ENCODE data around the gene ANKRD18B. TPM values are rescaled to one million over a fixed set of nuclear protein-coding genes. Genes with fewer than 3 reads are reported as not detected.
"Not testable (repeated sequence)": the region's sequence is repeated elsewhere in the genome, so short reads cannot be mapped to it uniquely, and the experiment has no call there.

The ANKRD18B gene
- total RNA-seq, 4 donors from 2014 or later = not detected

DNA sequence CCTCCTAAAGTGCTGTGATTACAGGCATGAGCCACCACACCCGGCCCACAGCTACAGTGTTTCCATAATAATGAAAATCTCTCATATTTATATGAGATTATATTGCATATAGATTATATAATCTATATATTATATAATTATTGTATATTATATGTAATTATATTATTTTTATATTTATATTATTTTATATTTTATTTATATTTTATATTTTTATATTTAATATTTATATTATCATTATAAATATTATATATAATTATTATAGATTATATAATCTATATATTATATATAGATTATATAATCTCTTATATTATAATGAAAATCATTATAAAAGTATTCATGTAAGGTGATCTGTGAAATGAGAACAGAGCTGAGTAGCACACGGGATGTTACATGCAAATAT is 11.5 kb downstream of the ANKRD18B start:
- Histone ChIP-seq H3K27ac (no peak overlapping the region), H3K4me1 (no peaks in the 10 kb centered on the region), H3K27me3 (peaks cover 5% of the 10 kb centered on the region), H3K36me3 (no peaks in the 10 kb centered on the region), H3K4me3 (no peak overlapping the region), H3K9me3 (no peaks in the 10 kb centered on the region)
- in situ Hi-C loops (cut with MboI; ENCODE audit: low pct_ligation_motif_present in 1 of 4, low pct_unique_long_range_greater_than_20kb in 1 of 4, low sequenced_read_pairs in 3 of 4) = no loop called here
- TF ChIP-seq, protein P1, sequence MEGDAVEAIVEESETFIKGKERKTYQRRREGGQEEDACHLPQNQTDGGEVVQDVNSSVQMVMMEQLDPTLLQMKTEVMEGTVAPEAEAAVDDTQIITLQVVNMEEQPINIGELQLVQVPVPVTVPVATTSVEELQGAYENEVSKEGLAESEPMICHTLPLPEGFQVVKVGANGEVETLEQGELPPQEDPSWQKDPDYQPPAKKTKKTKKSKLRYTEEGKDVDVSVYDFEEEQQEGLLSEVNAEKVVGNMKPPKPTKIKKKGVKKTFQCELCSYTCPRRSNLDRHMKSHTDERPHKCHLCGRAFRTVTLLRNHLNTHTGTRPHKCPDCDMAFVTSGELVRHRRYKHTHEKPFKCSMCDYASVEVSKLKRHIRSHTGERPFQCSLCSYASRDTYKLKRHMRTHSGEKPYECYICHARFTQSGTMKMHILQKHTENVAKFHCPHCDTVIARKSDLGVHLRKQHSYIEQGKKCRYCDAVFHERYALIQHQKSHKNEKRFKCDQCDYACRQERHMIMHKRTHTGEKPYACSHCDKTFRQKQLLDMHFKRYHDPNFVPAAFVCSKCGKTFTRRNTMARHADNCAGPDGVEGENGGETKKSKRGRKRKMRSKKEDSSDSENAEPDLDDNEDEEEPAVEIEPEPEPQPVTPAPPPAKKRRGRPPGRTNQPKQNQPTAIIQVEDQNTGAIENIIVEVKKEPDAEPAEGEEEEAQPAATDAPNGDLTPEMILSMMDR (IDR thresholded peaks at IDR 0.05) = no peak
- TF ChIP-seq EP300 (IDR thresholded peaks at IDR 0.05; ENCODE audit: low read depth) (no peak), POLR2A (IDR thresholded peaks at IDR 0.05) (no peak), POLR2AphosphoS5 (IDR thresholded peaks at IDR 0.05) (no peak)
- intact Hi-C loops (cut with DNase I; ENCODE audit: low total_unique reads) = no loop called here
- WGBS, 2 donors (ENCODE audit: low coverage in 1 of 2) = 90 to 93% methylated on average over 2 of the region's 2 CpGs
- DNase-seq = no peak

DNA sequence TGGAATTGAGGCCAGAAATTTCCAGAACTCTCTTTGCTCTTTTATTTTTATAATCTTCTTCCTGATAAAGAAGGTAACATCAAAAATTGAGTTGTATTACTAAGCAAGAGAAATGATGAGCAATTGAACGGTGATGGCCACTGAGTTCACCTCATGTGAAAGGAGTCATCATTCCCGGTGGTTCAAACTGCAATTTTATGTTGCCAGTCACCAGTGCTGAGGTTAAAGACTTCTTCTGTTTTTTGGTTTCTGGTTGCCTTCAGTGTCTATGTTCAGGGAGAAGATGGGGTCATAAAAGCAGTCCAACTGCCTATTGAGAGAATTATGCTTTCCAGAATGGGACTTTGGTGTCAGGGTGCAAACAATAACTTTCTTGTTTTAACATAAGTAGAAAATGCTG is 19.4 kb downstream of the ANKRD18B start:
- H3K4me3 ChIP-seq; DNase-seq; H3K27me3 ChIP-seq; H3K4me1 ChIP-seq; H3K36me3 ChIP-seq; in situ Hi-C loops (cut with MboI; ENCODE audit: low pct_ligation_motif_present in 1 of 4, low pct_unique_long_range_greater_than_20kb in 1 of 4, low sequenced_read_pairs in 3 of 4); intact Hi-C loops (cut with DNase I; ENCODE audit: low total_unique reads); H3K27ac ChIP-seq; H3K9me3 ChIP-seq: not testable (repeated sequence)
- WGBS, 2 donors (ENCODE audit: low coverage in 1 of 2) = 78% methylated on average over 2 of the region's 2 CpGs

DNA sequence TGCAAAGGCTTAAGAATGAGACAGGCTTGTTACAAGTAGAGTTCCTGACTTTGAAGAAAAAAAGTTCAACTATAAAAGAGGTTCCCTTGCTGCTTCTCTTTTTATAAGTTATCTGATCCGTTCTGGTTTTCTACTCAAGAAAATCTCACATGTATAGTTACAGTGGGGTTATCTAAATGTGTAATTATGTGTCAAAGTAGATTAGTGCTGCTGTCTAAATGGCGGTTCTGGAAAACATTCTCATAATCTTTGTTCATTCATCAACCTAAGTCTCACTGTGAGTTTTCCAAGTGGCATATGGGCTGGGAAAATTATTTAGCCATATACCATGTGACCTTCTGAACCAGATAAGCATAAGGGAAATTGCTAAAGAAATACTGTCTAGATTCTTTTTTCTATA is 21.7 kb downstream of the ANKRD18B start:
- H3K4me3 ChIP-seq; in situ Hi-C loops (cut with MboI; ENCODE audit: low pct_ligation_motif_present in 1 of 4, low pct_unique_long_range_greater_than_20kb in 1 of 4, low sequenced_read_pairs in 3 of 4); H3K9me3 ChIP-seq; intact Hi-C loops (cut with DNase I; ENCODE audit: low total_unique reads); H3K4me1 ChIP-seq; DNase-seq; H3K27ac ChIP-seq; H3K36me3 ChIP-seq; H3K27me3 ChIP-seq: not testable (repeated sequence)
- 54 to 64% methylated on average over 2 of the region's 2 CpGs for WGBS, 2 donors (ENCODE audit: low coverage in 1 of 2)

DNA sequence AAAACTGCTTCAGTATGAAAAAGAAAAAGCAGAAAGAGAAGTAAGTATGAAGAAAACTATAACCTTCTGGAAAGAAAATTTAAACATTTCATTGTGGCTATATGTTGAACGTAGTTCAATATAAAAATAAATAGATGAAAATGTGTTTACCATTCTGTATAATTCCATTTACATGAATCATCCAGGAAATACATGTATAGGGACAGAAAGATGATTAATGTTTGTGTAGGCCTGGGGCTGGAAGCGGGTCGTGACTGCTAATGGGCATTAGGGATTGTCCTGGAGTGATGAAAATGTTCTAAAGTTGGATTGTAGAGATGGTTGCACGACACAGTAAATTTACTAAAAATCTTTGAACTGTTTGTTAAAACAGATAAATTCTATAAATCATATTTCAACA is 24.8 kb downstream of the ANKRD18B start:
- H3K36me3 ChIP-seq; H3K4me1 ChIP-seq; H3K9me3 ChIP-seq; H3K4me3 ChIP-seq; in situ Hi-C loops (cut with MboI; ENCODE audit: low pct_ligation_motif_present in 1 of 4, low pct_unique_long_range_greater_than_20kb in 1 of 4, low sequenced_read_pairs in 3 of 4); H3K27me3 ChIP-seq; intact Hi-C loops (cut with DNase I; ENCODE audit: low total_unique reads); H3K27ac ChIP-seq; DNase-seq: not testable (repeated sequence)
- 76% methylated on average over 2 to 4 of the region's 4 CpGs for WGBS, 2 donors (ENCODE audit: low coverage in 1 of 2)

DNA sequence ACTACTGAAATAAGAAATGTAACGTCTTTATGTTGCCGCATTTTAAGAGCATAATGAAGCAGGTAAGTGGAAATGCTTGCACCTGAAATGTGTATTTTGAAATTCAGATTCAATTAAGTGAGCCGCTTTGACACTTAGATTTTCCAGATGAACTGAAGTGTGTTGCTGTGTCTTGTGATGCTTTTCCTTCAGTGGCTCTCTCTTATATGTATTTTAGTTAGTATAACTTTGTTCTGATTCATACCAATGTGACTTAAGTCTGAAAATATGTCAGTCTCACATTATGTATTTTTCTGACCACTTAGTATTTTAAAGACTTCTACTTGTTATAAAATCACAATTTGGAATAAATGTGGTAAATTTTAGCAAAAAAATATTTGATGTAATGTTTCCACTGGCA is 25.4 kb downstream of the ANKRD18B start:
- WGBS, 2 donors (ENCODE audit: low coverage in 1 of 2) = 98 to 100% methylated on average over 3 of the region's 3 CpGs
- H3K36me3 ChIP-seq; intact Hi-C loops (cut with DNase I; ENCODE audit: low total_unique reads); H3K27me3 ChIP-seq; in situ Hi-C loops (cut with MboI; ENCODE audit: low pct_ligation_motif_present in 1 of 4, low pct_unique_long_range_greater_than_20kb in 1 of 4, low sequenced_read_pairs in 3 of 4); H3K4me3 ChIP-seq; H3K9me3 ChIP-seq; H3K4me1 ChIP-seq; H3K27ac ChIP-seq; DNase-seq: not testable (repeated sequence)

DNA sequence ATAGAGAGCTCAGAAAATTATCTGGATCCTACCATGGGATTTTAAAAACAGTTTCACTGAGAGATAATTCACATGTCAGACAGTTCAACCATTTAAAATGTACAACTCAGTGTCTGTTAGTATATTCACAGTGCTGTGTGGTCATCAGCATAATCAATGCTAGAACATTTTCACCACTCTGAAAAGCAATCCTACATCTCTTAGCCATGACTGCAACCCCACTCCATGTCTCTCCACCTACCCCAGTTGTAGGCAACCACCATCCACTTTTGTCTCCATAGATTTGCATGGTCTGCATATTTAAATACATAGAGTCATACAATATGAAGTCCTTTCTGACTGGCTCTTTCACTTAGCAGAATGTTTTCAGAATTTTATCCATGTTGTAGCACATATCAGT is 27.1 kb downstream of the ANKRD18B start:
- H3K9me3 ChIP-seq; H3K27me3 ChIP-seq; in situ Hi-C loops (cut with MboI; ENCODE audit: low pct_ligation_motif_present in 1 of 4, low pct_unique_long_range_greater_than_20kb in 1 of 4, low sequenced_read_pairs in 3 of 4); H3K4me1 ChIP-seq; DNase-seq; H3K36me3 ChIP-seq; H3K4me3 ChIP-seq; H3K27ac ChIP-seq; intact Hi-C loops (cut with DNase I; ENCODE audit: low total_unique reads): not testable (repeated sequence)

DNA sequence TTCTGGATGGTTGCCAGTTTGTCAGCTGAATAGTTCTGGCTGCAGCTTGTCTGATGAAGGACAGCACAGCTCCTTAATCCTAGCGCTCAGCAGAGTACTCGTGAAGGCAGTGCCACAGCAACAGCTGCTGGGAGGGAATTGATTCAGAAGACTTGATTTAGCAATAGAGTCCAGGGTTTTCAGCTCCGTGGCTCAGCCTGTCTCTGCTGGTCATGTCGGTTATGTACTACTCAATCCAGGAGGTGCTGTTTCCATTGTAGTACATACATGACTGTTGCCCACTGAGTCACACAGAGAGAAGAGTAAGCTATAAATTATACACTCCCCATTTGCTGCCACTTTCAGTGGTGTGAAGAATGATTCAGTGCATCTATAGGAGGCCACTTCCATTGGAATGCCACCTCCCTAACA is 28.3 kb downstream of the ANKRD18B start:
- H3K9me3 ChIP-seq; H3K27ac ChIP-seq; intact Hi-C loops (cut with DNase I; ENCODE audit: low total_unique reads); H3K4me3 ChIP-seq; H3K4me1 ChIP-seq; H3K27me3 ChIP-seq; H3K36me3 ChIP-seq; DNase-seq; in situ Hi-C loops (cut with MboI; ENCODE audit: low pct_ligation_motif_present in 1 of 4, low pct_unique_long_range_greater_than_20kb in 1 of 4, low sequenced_read_pairs in 3 of 4): not testable (repeated sequence)
- 50% methylated on average over 2 of the region's 4 CpGs; no CpG with 5 or more reads in 1 of the 2 donors for WGBS, 2 donors (ENCODE audit: low coverage in 1 of 2)

DNA sequence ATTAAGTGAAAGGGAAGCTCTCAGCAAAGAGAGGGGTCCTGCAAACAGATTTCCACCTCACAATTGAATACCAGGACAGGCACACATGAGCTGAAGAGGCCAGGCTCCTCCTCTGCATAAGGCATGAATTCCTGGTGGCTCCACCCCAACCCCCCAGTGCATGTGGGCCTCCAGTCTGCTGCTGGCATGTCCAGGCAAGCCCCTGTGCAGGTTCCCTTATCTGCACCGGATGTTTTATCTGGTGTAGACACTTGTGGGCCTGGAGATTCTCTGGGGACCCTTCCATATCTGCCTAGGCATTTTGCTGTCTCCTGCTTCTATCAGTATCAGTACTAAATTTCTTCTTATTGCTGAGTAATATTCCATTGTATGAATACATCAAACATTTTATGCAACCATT is 36.2 kb downstream of the ANKRD18B start:
- DNase-seq; H3K36me3 ChIP-seq; H3K27me3 ChIP-seq; H3K4me3 ChIP-seq; in situ Hi-C loops (cut with MboI; ENCODE audit: low pct_ligation_motif_present in 1 of 4, low pct_unique_long_range_greater_than_20kb in 1 of 4, low sequenced_read_pairs in 3 of 4); intact Hi-C loops (cut with DNase I; ENCODE audit: low total_unique reads); H3K27ac ChIP-seq; H3K9me3 ChIP-seq; H3K4me1 ChIP-seq: not testable (repeated sequence)
- 69% methylated on average over 1 of the region's 1 CpG; no CpG with 5 or more reads in 1 of the 2 donors for WGBS, 2 donors (ENCODE audit: low coverage in 1 of 2)

DNA sequence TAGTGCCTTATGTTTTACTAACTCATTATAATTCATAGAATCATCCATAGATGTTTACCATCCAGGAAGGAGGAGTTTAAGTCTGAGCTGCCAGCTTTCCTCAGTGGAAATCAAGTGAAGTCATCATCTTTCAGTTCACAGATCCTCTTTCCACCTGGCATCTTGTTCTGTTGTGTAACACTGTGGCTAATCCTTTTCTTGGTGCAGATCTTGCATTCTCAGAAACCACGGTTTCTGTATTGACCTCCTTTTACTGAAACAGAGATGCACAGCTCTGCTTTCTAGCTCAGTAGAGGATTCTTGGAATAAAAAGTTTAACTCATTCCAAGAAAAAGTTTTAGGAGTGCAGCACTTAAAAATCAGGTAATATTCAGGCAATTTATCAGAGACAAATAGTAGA is 38.1 kb downstream of the ANKRD18B start:
- H3K9me3 ChIP-seq; H3K4me3 ChIP-seq; H3K27ac ChIP-seq; intact Hi-C loops (cut with DNase I; ENCODE audit: low total_unique reads); DNase-seq; in situ Hi-C loops (cut with MboI; ENCODE audit: low pct_ligation_motif_present in 1 of 4, low pct_unique_long_range_greater_than_20kb in 1 of 4, low sequenced_read_pairs in 3 of 4); H3K36me3 ChIP-seq; H3K27me3 ChIP-seq; H3K4me1 ChIP-seq: not testable (repeated sequence)
- WGBS, 2 donors (ENCODE audit: low coverage in 1 of 2) = 21% methylated on average over 1 of the region's 1 CpG; no CpG with 5 or more reads in 1 of the 2 donors

DNA sequence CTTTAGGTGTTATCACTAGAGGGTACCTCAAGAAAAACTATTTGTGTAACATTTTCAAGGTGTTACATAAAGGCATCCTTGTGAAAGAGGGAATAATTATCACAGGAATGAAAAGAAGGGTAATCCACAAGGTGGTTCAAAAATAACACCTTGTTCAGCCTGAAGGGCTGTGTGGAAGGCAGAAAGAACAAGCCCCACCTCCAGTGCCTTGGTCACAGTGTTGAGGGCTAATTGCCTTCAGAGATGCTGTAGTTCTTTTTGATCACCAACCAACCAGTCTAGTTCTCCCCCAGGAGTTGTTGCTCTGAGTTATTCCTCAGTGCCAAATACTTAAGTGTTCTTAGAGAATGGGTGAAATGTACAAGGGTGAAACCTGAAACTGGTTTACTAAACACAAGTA is 43.7 kb downstream of the ANKRD18B start:
- H3K27ac ChIP-seq; H3K27me3 ChIP-seq; DNase-seq; in situ Hi-C loops (cut with MboI; ENCODE audit: low pct_ligation_motif_present in 1 of 4, low pct_unique_long_range_greater_than_20kb in 1 of 4, low sequenced_read_pairs in 3 of 4); intact Hi-C loops (cut with DNase I; ENCODE audit: low total_unique reads); H3K4me1 ChIP-seq; H3K9me3 ChIP-seq; H3K4me3 ChIP-seq; H3K36me3 ChIP-seq: not testable (repeated sequence)

All from transverse colon (tissue), 4 donors.